T-cell (primary cell): ENCODE measurements around the gene GGPS1. TPM values are rescaled to one million over a fixed set of nuclear protein-coding genes. Genes with fewer than 3 reads are reported as not detected.

Source experiments
- ATAC-seq, 4 experiments: fragments of 200-7000 bp in 3 of 4; fragments of 150-1000 bp in 1 of 4; cut with Tn5 transposase; replicated peaks in 1 of 4; 1 replicate in 3 of 4; 2 replicates in 1 of 4; pipeline ENCODE4 v1.10.0; 2021; ENCODE audit warnings: moderate library complexity in 3 of 4, mild to moderate bottlenecking in 2 of 4, moderate number of reproducible peaks in 1 of 4
- CTCF ChIA-PET, 2 donors: fragments of 300-600 bp; sonication (Branson Sonifier 250); formaldehyde crosslinking; loops; one replicate each; lab custom pipeline; 2022; ENCODE audit warnings: antibody characterized with exemption in 2 of 2; lab: Charles Lee
- POLR2A ChIA-PET, 2 donors: fragments of 300-600 bp; sonication (Branson Sonifier 250); formaldehyde crosslinking; loops; one replicate each; lab custom pipeline; 2022; ENCODE audit warnings: antibody characterized with exemption in 2 of 2; lab: Charles Lee
- DNase-seq, 35 experiments: peaks; one replicate each; pipeline versions ENCODE4 v3.0.0 to v3.0.0-alpha.2; 2013 to 2023
- H3K27ac ChIP-seq: one replicate; pipeline ENCODE4 v1.5.1; 2013; ENCODE audit warnings: low read length
- H3K27me3 ChIP-seq, 2 experiments: replicated peaks in 1 of 2; 1 replicate in 1 of 2; 2 replicates in 1 of 2; pipeline versions ENCODE4 v1.6.1 to v1.7.0; 2013; ENCODE audit warnings: low read length in 1 of 2, mixed read lengths in 1 of 2; ENCODE audit not compliant: control insufficient read depth in 2 of 2, insufficient read depth in 2 of 2; ENCODE audit errors: extremely low read depth in 1 of 2
- H3K36me3 ChIP-seq, 2 donors: 1 replicate in 1 of 2; 2 replicates in 1 of 2; pipeline versions ENCODE4 v1.6.1 to v1.7.0; 2013; ENCODE audit warnings: low read length in 1 of 2; ENCODE audit not compliant: control insufficient read depth in 2 of 2, insufficient read depth in 1 of 2; ENCODE audit errors: extremely low read depth in 1 of 2
- H3K4me1 ChIP-seq, 2 experiments: 1 replicate in 1 of 2; 2 replicates in 1 of 2; pipeline versions ENCODE4 v1.6.1 to v1.7.0; 2013; ENCODE audit warnings: low read length in 2 of 2, mixed read lengths in 1 of 2; ENCODE audit not compliant: insufficient read depth in 2 of 2, control insufficient read depth in 1 of 2; ENCODE audit errors: extremely low read depth in 1 of 2
- H3K4me3 ChIP-seq, 2 donors: 1 replicate in 1 of 2; 2 replicates in 1 of 2; pipeline versions ENCODE4 v1.5.1 to v1.7.0; 2013; ENCODE audit warnings: mild to moderate bottlenecking in 2 of 2, low read length in 1 of 2, moderate library complexity in 1 of 2; ENCODE audit not compliant: control insufficient read depth in 1 of 2; ENCODE audit errors: extremely low read depth in 1 of 2
- H3K9me3 ChIP-seq: 2 replicates; pipeline ENCODE4 v1.7.0; 2013
- H3K27ac Mint-ChIP-seq, 2 donors: one replicate each; pipeline ENCODE4 v1.8.0; 2020 to 2021; ENCODE audit warnings: mild to moderate bottlenecking in 2 of 2, mixed read lengths in 2 of 2
- H3K27me3 Mint-ChIP-seq, 2 donors: one replicate each; pipeline ENCODE4 v1.8.0; 2021 to 2022; ENCODE audit warnings: mixed read lengths in 2 of 2
- H3K36me3 Mint-ChIP-seq: one replicate; pipeline ENCODE4 v1.8.0; 2021; ENCODE audit warnings: mixed read lengths
- H3K4me1 Mint-ChIP-seq, 3 donors: one replicate each; pipeline ENCODE4 v1.8.0; 2020 to 2022; ENCODE audit warnings: mixed read lengths in 3 of 3, mild to moderate bottlenecking in 1 of 3
- H3K4me3 Mint-ChIP-seq, 3 donors: one replicate each; pipeline ENCODE4 v1.8.0; 2020 to 2022; ENCODE audit warnings: mild to moderate bottlenecking in 3 of 3, mixed read lengths in 3 of 3, moderate library complexity in 3 of 3
- H3K9me3 Mint-ChIP-seq, 3 donors: one replicate each; pipeline ENCODE4 v1.8.0; 2020 to 2022; ENCODE audit warnings: mixed read lengths in 3 of 3
- WGBS: methylation state at CpG from one replicate; pipeline ENCODE4 v1.1.5; 2013; ENCODE audit warnings: missing lambda C conversion rate; ENCODE audit not compliant: insufficient coverage; 5-methylcytosine and 5-hydroxymethylcytosine counted together
- total RNA-seq, 35 experiments: library from RNA in 6 of 35; stranded (reverse) in 6 of 35; fragments of 120-200 nt in 1 of 35; gene quantifications; one replicate each; pipeline versions ENCODE4 v1.2.1 to v1.2.4 and lab custom pipeline; 2013 to 2026

Gene GGPS1
- total RNA-seq, 5 donors from 2014 or later (not counting 1 experiment from before 2014, with no cell fraction given): 32.2 to 44.0 (median 39.8) TPM

DNA sequence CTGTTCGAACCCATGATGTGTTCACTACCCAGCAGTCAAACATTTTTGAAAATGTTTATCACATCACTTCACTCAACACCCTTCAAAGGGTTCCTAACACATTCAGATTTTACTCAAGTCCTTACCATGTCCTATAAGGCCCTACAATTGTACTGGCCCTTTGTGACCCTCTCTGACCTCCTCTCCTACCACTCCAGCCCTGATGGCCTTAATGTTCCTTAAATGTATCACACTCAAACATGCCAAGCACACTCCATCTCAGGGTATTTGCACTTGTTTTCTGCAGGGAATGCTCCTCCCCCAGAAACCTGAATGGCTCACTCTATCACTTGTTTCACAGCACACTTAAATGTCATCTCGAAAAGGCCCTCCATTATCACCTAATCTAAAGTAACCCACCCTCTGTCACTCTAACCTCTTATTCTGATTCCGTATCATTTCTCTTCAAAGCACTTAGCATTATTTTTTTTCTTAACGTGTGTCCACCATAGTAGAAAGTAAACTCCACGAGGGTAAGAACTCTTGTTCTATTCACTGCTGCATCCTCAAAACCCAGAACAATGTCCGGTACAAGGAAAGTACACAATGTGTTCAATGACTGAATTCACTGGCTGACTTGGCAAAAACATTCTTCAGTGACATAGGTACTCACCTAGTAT lies 7.7 kb upstream of the GGPS1 start:
- Histone ChIP-seq H3K4me1 (peaks cover 24 to 44% of the 10 kb centered on the region in 2 experiments), H3K36me3 (peaks cover 0 to 24% of the 10 kb centered on the region in 2 donors), H3K27me3 (no peaks in the 10 kb centered on the region), H3K4me3 (no peak overlapping the region), H3K9me3 (no peaks in the 10 kb centered on the region), H3K27ac (no peak overlapping the region)
- 75% methylated on average over 5 of the region's 6 CpGs for WGBS
- Mint-ChIP-seq H3K36me3 (peaks cover 31% of the 10 kb centered on the region), H3K4me3 (peak overlapping the region; percentile 15 to 50 (median 21)), H3K27me3 (no peaks in the 10 kb centered on the region), H3K9me3 (no peaks in the 10 kb centered on the region), H3K4me1 (peaks cover 77 to 82% (median 78%) of the 10 kb centered on the region in 3 donors), H3K27ac (peak overlapping the region; percentile 7 to 60)
- no peak for ATAC-seq
- ChIA-PET CTCF (no interaction called here), POLR2A (interaction anchor here in 1 of 2 donors (0.7 kb wide), 1 partner anchor 812 kb away, joined by 4 read pairs; no protein-coding TSS in a partner anchor)
- no peak for DNase-seq

DNA sequence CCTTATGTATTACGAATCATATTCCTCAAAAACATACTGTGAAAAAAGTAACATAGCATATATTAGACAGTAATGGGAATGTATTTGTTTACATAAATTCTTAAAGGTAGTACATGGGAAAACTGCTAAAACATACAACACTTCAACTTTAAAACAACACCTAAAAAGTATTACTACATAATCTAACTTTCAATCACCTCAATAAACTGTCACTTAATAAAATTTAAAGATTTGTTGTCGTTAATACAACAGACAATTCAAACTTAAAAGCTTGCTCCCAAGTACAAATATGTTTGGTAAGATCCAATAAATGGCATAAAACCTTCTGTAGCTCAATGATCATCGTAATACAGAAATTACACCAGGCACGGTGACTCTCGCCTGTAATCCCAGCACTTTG lies 4.1 kb upstream of the GGPS1 start:
- CTCF ChIA-PET: interaction anchor here (0.9 to 2.1 kb wide), 5 partner anchors 11 to 118 kb away, joined by 3 to 9 read pairs (median 3); no protein-coding TSS in a partner anchor
- H3K9me3 ChIP-seq: no peaks in the 10 kb centered on the region
- no peak for ATAC-seq
- peaks cover 23% of the 10 kb centered on the region for H3K36me3 Mint-ChIP-seq
- H3K27ac Mint-ChIP-seq: peak overlapping the region; percentile 62 to 82
- peaks cover 21 to 34% of the 10 kb centered on the region in 2 experiments for H3K4me1 ChIP-seq
- 58% methylated on average over 2 of the region's 5 CpGs for WGBS
- no peaks in the 10 kb centered on the region for H3K27me3 Mint-ChIP-seq
- peaks cover 60 to 66% (median 62%) of the 10 kb centered on the region in 3 donors for H3K4me1 Mint-ChIP-seq
- no peaks in the 10 kb centered on the region for H3K27me3 ChIP-seq
- peaks cover 0 to 13% of the 10 kb centered on the region in 2 donors for H3K36me3 ChIP-seq
- POLR2A ChIA-PET: interaction anchor here (0.5 to 2.1 kb wide), 12 partner anchors 10 to 198 kb away, joined by 3 to 10 read pairs (median 4); no protein-coding TSS in a partner anchor
- H3K4me3 Mint-ChIP-seq: peak overlapping the region in 2 of 3 donors; percentile 64 to 99
- no peaks in the 10 kb centered on the region for H3K9me3 Mint-ChIP-seq
- peak overlapping the region in 1 of 2 donors; percentile 4 for H3K4me3 ChIP-seq
- no peak for DNase-seq
- peak overlapping the region; percentile 26 for H3K27ac ChIP-seq

DNA sequence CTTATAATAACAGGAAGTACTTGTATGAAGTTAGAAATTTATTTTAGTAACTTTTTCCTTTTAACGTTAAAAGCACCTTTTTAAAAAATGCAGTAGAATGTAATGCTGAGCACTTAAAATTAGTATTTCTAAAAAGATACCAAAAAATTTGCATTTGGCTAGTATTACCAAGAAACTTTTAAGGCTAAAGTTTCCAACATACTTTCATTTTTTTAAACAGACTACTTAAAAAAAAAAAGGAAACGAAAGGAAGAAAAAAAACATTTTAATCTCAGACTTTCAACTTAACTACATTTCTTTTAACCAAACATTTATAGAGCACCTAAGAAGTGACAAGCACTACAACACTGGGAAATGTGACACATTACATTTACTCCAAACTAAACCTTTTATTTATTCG lies 3.2 kb upstream of the GGPS1 start:
- H3K4me3 ChIP-seq: peak overlapping the region; percentile 47 to 81
- H3K4me1 ChIP-seq: peaks cover 22 to 37% of the 10 kb centered on the region in 2 experiments
- no peak for DNase-seq
- H3K4me1 Mint-ChIP-seq: peaks cover 56 to 60% (median 59%) of the 10 kb centered on the region in 3 donors
- peaks cover 0 to 10% of the 10 kb centered on the region in 2 donors for H3K36me3 ChIP-seq
- ChIA-PET POLR2A (interaction anchor here (0.6 to 2.1 kb wide), 8 partner anchors 18 to 166 kb away, joined by 3 to 7 read pairs (median 4); no protein-coding TSS in a partner anchor), CTCF (interaction anchor here (0.6 to 2.1 kb wide), 6 partner anchors 12 to 187 kb away, joined by 3 to 9 read pairs (median 4); no protein-coding TSS in a partner anchor)
- peaks cover 22% of the 10 kb centered on the region for H3K36me3 Mint-ChIP-seq
- no peaks in the 10 kb centered on the region for H3K27me3 Mint-ChIP-seq
- no peaks in the 10 kb centered on the region for H3K27me3 ChIP-seq
- H3K27ac ChIP-seq: peak overlapping the region; percentile 26
- ATAC-seq: no peak
- H3K27ac Mint-ChIP-seq: peak overlapping the region; percentile 96 to 97
- no peaks in the 10 kb centered on the region for H3K9me3 Mint-ChIP-seq
- peak overlapping the region in 2 of 3 donors; percentile 99 to 100 for H3K4me3 Mint-ChIP-seq
- H3K9me3 ChIP-seq: no peaks in the 10 kb centered on the region
- 0% methylated on average over 1 of the region's 3 CpGs for WGBS

- no peaks in the 10 kb centered on the region for H3K27me3 ChIP-seq
- no peak for ATAC-seq
- peak overlapping the region; percentile 96 to 97 for H3K27ac Mint-ChIP-seq
- WGBS: 14% methylated on average over 1 of the region's 2 CpGs
- POLR2A ChIA-PET: interaction anchor here (0.7 to 1.8 kb wide), 4 partner anchors 19 to 746 kb away, joined by 3 to 5 read pairs (median 4); no protein-coding TSS in a partner anchor
- H3K36me3 ChIP-seq: peaks cover 0 to 10% of the 10 kb centered on the region in 2 donors
- H3K4me1 ChIP-seq: peaks cover 29 to 39% of the 10 kb centered on the region in 2 experiments
- peaks cover 15% of the 10 kb centered on the region for H3K36me3 Mint-ChIP-seq
- H3K27ac ChIP-seq: peak overlapping the region; percentile 96
- CTCF ChIA-PET: interaction anchor here in 1 of 2 donors (1.4 to 2.0 kb wide), 2 partner anchors 73 to 90 kb away, joined by 5 to 9 read pairs; no protein-coding TSS in a partner anchor
- no peaks in the 10 kb centered on the region for H3K27me3 Mint-ChIP-seq
- no peaks in the 10 kb centered on the region for H3K9me3 Mint-ChIP-seq
- H3K4me3 ChIP-seq: peak overlapping the region in 1 of 2 donors; percentile 81
- no peaks in the 10 kb centered on the region for H3K9me3 ChIP-seq
- peaks cover 49 to 53% (median 52%) of the 10 kb centered on the region in 3 donors for H3K4me1 Mint-ChIP-seq
- DNase-seq: no peak
- peak overlapping the region in 2 of 3 donors; percentile 99 to 100 for H3K4me3 Mint-ChIP-seq
Observed at GRCh38 chr1:235325854-235326253, 2.5 kb upstream of the GGPS1 start.

DNA sequence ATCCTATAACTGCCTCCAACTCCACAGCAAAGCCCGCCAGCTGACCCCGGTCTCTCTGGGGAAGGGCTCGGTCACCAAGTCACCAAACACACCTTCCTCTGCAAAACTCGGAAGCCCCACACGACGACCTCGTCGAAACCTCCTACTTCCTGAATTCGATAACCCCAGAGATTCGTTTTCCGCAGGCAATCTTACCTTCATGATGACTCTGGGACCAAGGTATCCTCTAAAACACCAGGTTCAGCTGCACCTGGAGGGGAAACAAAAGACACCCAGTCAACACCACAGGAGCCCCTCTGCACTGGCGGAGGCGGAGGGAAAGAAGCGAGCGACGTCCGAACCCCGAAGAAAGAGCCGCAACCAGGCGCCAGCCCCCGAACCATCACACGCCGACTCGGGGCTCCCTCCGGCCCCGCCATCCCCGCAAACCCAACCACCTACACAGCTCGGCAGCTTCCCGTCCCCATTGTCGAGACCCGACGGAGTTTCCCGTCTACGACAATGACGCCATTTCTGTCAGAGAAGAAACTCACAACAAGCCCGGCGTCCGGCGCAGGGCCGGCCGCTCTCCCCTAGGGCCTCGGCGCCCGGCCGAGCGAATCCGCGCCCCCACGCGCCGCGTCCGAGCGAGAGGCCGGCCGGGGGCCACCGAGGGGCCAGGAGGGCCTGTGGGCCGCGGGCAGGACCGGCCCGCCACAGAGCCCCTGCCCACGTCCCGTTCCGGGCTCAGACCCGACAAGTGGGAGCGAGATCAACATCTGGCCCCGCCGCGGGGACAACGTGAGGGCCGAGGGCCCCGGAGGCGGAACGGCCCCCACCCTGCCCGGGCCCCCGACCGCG lies 1.4 kb upstream of the GGPS1 start:
- H3K4me3 ChIP-seq: peak overlapping the region; percentile 81 to 97
- peaks cover 32 to 40% of the 10 kb centered on the region in 2 experiments for H3K4me1 ChIP-seq
- Mint-ChIP-seq H3K9me3 (no peaks in the 10 kb centered on the region), H3K27me3 (no peaks in the 10 kb centered on the region), H3K27ac (peak overlapping the region; percentile 96 to 97), H3K36me3 (peaks cover 19% of the 10 kb centered on the region), H3K4me1 (peaks cover 38 to 42% (median 41%) of the 10 kb centered on the region in 3 donors), H3K4me3 (peak overlapping the region in 2 of 3 donors; percentile 99 to 100)
- ChIA-PET POLR2A (interaction anchor here in 1 of 2 donors (0.6 to 1.9 kb wide), 5 partner anchors 9 to 76 kb away, joined by 3 to 5 read pairs (median 3); no protein-coding TSS in a partner anchor), CTCF (interaction anchor here in 1 of 2 donors (0.7 to 1.2 kb wide), 2 partner anchors 22 to 983 kb away, joined by 3 read pairs; no protein-coding TSS in a partner anchor)
- H3K27ac ChIP-seq: peak overlapping the region; percentile 96
- WGBS: under 1% methylated on average over 78 of the region's 78 CpGs
- DNase-seq: peak; percentile 26 to 86 (median 71)
- ATAC-seq: peak in 2 of 4 experiments; percentile 5 to 23
- no peaks in the 10 kb centered on the region for H3K27me3 ChIP-seq
- H3K9me3 ChIP-seq: no peaks in the 10 kb centered on the region
- peaks cover 0 to 7% of the 10 kb centered on the region in 2 donors for H3K36me3 ChIP-seq
